GM12878 (cell line): ENCODE measurements around the gene ZFAND2A. TPM values are rescaled to one million over a fixed set of nuclear protein-coding genes. Genes with fewer than 3 reads are reported as not detected.

Experiments used
- ATAC-seq: fragments of 200-7000 bp; cut with Tn5 transposase; 3 replicates; pipeline ENCODE4 v1.9.1; 2020; ENCODE audit warnings: mild to moderate bottlenecking, moderate library complexity
- BruUV-seq: library from RNA; stranded (reverse); fragments of 400-500 nt; replicated peaks from 2 replicates; lab custom pipeline; 2021; lab: Mats Ljungman, UMichigan
- CTCF ChIA-PET: fragments of 300-600 bp; sonication (Branson Sonifier 250); formaldehyde crosslinking; extraction: SDS; loops from one replicate; lab custom pipeline; 2021; ENCODE audit warnings: inconsistent platforms; lab: Yijun Ruan, JAX
- POLR2A ChIA-PET: fragments of 350-600 bp; formaldehyde crosslinking; extraction: SDS; loops from one replicate; lab custom pipeline; 2021; ENCODE audit warnings: inconsistent platforms; lab: Charles Lee
- RAD21 ChIA-PET: fragments of 300-600 bp; sonication (Branson Sonifier 250); formaldehyde crosslinking; loops from one replicate; lab custom pipeline; 2023; ENCODE audit warnings: antibody characterized with exemption; ENCODE audit not compliant: unreplicated experiment; lab: Charles Lee
- SMC1A ChIA-PET: fragments of 300-600 bp; sonication (Branson Sonifier 250); formaldehyde crosslinking; loops from one replicate; lab custom pipeline; 2023; ENCODE audit not compliant: unreplicated experiment, uncharacterized antibody; lab: Charles Lee
- DNase-seq: peaks from one replicate; pipeline ENCODE4 v3.0.0-alpha.2; 2011; ENCODE audit warnings: low read depth, low spot score
- FAIRE-seq: peaks from 3 replicates; lab custom pipeline; 2011; peaks lifted over from hg19 to GRCh38; lab: Jason Lieb, UNC
- H2AFZ ChIP-seq: 2 replicates; pipeline ENCODE4 v1.6.0; 2011; ENCODE audit warnings: low read depth, low read length, control low read depth; ENCODE audit not compliant: control insufficient read depth
- H3K27ac ChIP-seq: 2 replicates; pipeline ENCODE4 v1.5.1; 2011; ENCODE audit warnings: control low read depth; ENCODE audit not compliant: control insufficient read depth, insufficient read depth
- H3K27me3 ChIP-seq, 2 experiments: replicated peaks in 1 of 2; 2 replicates each; pipeline versions ENCODE4 v1.6.0 to v1.6.1; 2011; ENCODE audit warnings: low read length in 1 of 2; ENCODE audit not compliant: control insufficient read depth in 2 of 2, insufficient read depth in 2 of 2
- H3K36me3 ChIP-seq, 2 experiments: 2 replicates each; pipeline ENCODE4 v1.5.1; 2011; ENCODE audit warnings: low read length in 1 of 2; ENCODE audit not compliant: control insufficient read depth in 2 of 2, insufficient read depth in 2 of 2
- H3K4me1 ChIP-seq: 2 replicates; pipeline ENCODE4 v1.6.1; 2011; ENCODE audit warnings: mild to moderate bottlenecking, low read length, moderate library complexity, mixed read lengths; ENCODE audit not compliant: control insufficient read depth, insufficient read depth
- H3K4me2 ChIP-seq: 2 replicates; pipeline ENCODE4 v1.6.0; 2011; ENCODE audit warnings: control low read depth; ENCODE audit not compliant: control insufficient read depth, insufficient read depth
- H3K4me3 ChIP-seq: fragments of 200-600 bp; sonication (generic); 2 replicates; pipeline ENCODE4 v1.5.1; 2016
- H3K79me2 ChIP-seq: 2 replicates; pipeline ENCODE4 v1.6.0; 2011; ENCODE audit warnings: low read length; ENCODE audit not compliant: control insufficient read depth, insufficient read depth
- H3K9ac ChIP-seq: 2 replicates; pipeline ENCODE4 v1.8.0; 2011; ENCODE audit warnings: low read length, control low read depth, mixed read lengths; ENCODE audit not compliant: control insufficient read depth, insufficient read depth
- H3K9me3 ChIP-seq: replicated peaks from 3 replicates; pipeline ENCODE4 v1.5.1; 2011; ENCODE audit warnings: mild to moderate bottlenecking, low read length; ENCODE audit not compliant: control insufficient read depth, insufficient read depth
- H4K20me1 ChIP-seq: 2 replicates; pipeline ENCODE4 v1.6.0; 2011; ENCODE audit not compliant: control insufficient read depth, insufficient read depth
- BCL11A ChIP-seq: IDR thresholded peaks from 2 replicates; pipeline ENCODE4 v1.6.1; 2011; ENCODE audit warnings: low read depth, low read length
- FOXK2 ChIP-seq: fragments of 450-650 bp; IDR thresholded peaks from 2 replicates; pipeline ENCODE4 v1.6.1; 2017; ENCODE audit warnings: mild to moderate bottlenecking, moderate library complexity
- FOXM1 ChIP-seq: IDR thresholded peaks from 2 replicates; pipeline ENCODE4 v1.6.1; 2012; ENCODE audit warnings: low read depth, mild to moderate bottlenecking, inconsistent platforms, low read length, moderate library complexity
- HCFC1 ChIP-seq: fragments of 150-350 bp; IDR thresholded peaks from 2 replicates; pipeline ENCODE4 v1.6.1; 2014; ENCODE audit warnings: low read length
- HDAC6 ChIP-seq: fragments of 200-600 bp; sonication (generic); IDR thresholded peaks from one replicate; pipeline ENCODE4 v1.8.0; 2017; ENCODE audit warnings: antibody characterized with exemption; ENCODE audit not compliant: unreplicated experiment
- RAD51 ChIP-seq: fragments of 450-650 bp; IDR thresholded peaks from 2 replicates; pipeline ENCODE4 v1.6.1; 2016; ENCODE audit warnings: moderate library complexity, mild to moderate bottlenecking, inconsistent platforms
- WGBS: methylation state at CpG from one replicate; pipeline ENCODE4 v1.1.6; 2016; ENCODE audit warnings: low lambda C conversion rate; ENCODE audit not compliant: insufficient replicate concordance, insufficient coverage; ENCODE audit errors: missing lambda C conversion rate; 5-methylcytosine and 5-hydroxymethylcytosine counted together
- in situ Hi-C: fragments of 300-500 bp; cut with MboI; formaldehyde crosslinking; loops from 9 replicates; pipeline ENCODE4 v1.14.3; 2018; ENCODE audit warnings: mixed read lengths
- intact Hi-C: fragments of 100-400 bp; cut with micrococcal nuclease; formaldehyde crosslinking; loops from one replicate; pipeline ENCODE4 v1.14.2; 2022; ENCODE audit not compliant: unreplicated experiment
- polyA plus RNA-seq, 11 experiments: library from polyadenylated mRNA; depleted of rRNA in 4 of 11; unstranded in 6 of 11; stranded (reverse) in 5 of 11; fragments of >200 nt; fragmentation: Nextera tagmentation in 4 of 11; fragmentation: Illumina TruSeq in 1 of 11; extraction: Ambion mirVana in 4 of 11; extraction: Trizol in 1 of 11; gene quantifications; 1 replicate in 1 of 11; 2 replicates in 10 of 11; pipeline versions ENCODE4 v1.2.1 to v1.2.3, GENCODE V29; 2011 to 2016; ENCODE audit warnings: inconsistent platforms in 2 of 11, missing spikeins in 2 of 11, low read depth in 1 of 11
- total RNA-seq, 4 experiments: library from RNA; depleted of rRNA in 3 of 4; stranded (reverse); fragments of >200 nt in 3 of 4; fragmentation: Illumina TruSeq in 1 of 4; extraction: Trizol in 1 of 4; gene quantifications; 2 replicates each; pipeline versions ENCODE4 v1.2.1 to v1.2.3, GENCODE V29; 2013 to 2021

ZFAND2A gene
- total and polyA plus RNA-seq, 10 of the 15 experiments (the other 5 are each of a cell fraction or from before 2014, with no cell fraction given) = 14.8 to 39.9 (median 20.8) TPM

- in situ Hi-C loops (no loop called here), intact Hi-C loops (no loop called here)
- ChIA-PET SMC1A (interaction anchor here (0.6 kb wide), 1 partner anchor 321 kb away, joined by 3 read pairs; no protein-coding TSS in a partner anchor), RAD21 (no interaction called here), POLR2A (interaction anchor here (0.6 kb wide), 1 partner anchor 68 kb away, joined by 4 read pairs; no protein-coding TSS in a partner anchor), CTCF (interaction anchor here (1.3 to 2.4 kb wide), 2 partner anchors 10 to 101 kb away, joined by 5 to 11 read pairs; no protein-coding TSS in a partner anchor)
- FAIRE-seq = no peak
- H3K9ac ChIP-seq = no peak overlapping the region
- no peaks in the 10 kb centered on the region for H3K36me3 ChIP-seq
- 50% methylated on average over 11 of the region's 11 CpGs for WGBS
- H4K20me1 ChIP-seq = no peaks in the 10 kb centered on the region
- no peaks in the 10 kb centered on the region for H3K4me1 ChIP-seq
- ATAC-seq = no peak
- H3K27ac ChIP-seq = no peak overlapping the region
- no peak for TF ChIP-seq HCFC1
- peaks cover 0 to 2% of the 10 kb centered on the region in 2 experiments; a peak in 1 of 4 replicates for H3K27me3 ChIP-seq
- BruUV-seq = no TSS peak
- no peak for DNase-seq
- no peaks in the 10 kb centered on the region for H3K9me3 ChIP-seq
- H2AFZ ChIP-seq = no peak overlapping the region
- H3K79me2 ChIP-seq = no peaks in the 10 kb centered on the region
- no peak overlapping the region for H3K4me2 ChIP-seq
- no peak overlapping the region for H3K4me3 ChIP-seq
Measured at GRCh38 chr7:1187127-1187526, 27.1 kb upstream of the ZFAND2A start.

GRCh38 chr7:1181640-1182039 lies 21.6 kb upstream of the ZFAND2A start:
- no peak overlapping the region for H2AFZ ChIP-seq
- in situ Hi-C loops = no loop called here
- ATAC-seq = no peak
- no peaks in the 10 kb centered on the region; the same call in 2 of the 3 replicates for H3K9me3 ChIP-seq
- H3K79me2 ChIP-seq = no peaks in the 10 kb centered on the region
- ChIA-PET RAD21 (no interaction called here), POLR2A (no interaction called here)
- no peaks in the 10 kb centered on the region for H3K4me1 ChIP-seq
- H3K4me3 ChIP-seq = no peak overlapping the region
- WGBS = 40% methylated on average over 8 of the region's 12 CpGs
- TF ChIP-seq BCL11A (no peak), FOXK2 (no peak), HDAC6 (no peak), RAD51 (0 out of 2 replicates have a peak, but pooled peaks have one; percentile 18), FOXM1 (no peak)
- TF ChIP-seq, all 136 proteins: peak for 1
- no peak for DNase-seq
- H4K20me1 ChIP-seq = no peaks in the 10 kb centered on the region
- intact Hi-C loops = no loop called here
- H3K9ac ChIP-seq = no peak overlapping the region
- peaks cover 0 to 2% of the 10 kb centered on the region in 2 experiments; a peak in 1 of 4 replicates for H3K27me3 ChIP-seq
- no TSS peak for BruUV-seq
- no peaks in the 10 kb centered on the region for H3K36me3 ChIP-seq
- no peak overlapping the region for H3K27ac ChIP-seq
- no peak for FAIRE-seq
- ChIA-PET CTCF (no interaction called here), SMC1A (no interaction called here)
- no peak overlapping the region for H3K4me2 ChIP-seq
